ENCODE data around the gene ATP1A3. TPM values are rescaled to one million over a fixed set of nuclear protein-coding genes. Genes with fewer than 3 reads are reported as not detected.

Gene ATP1A3
- 0.33 TPM in 1 of 2 replicates, not detected in the other for total RNA-seq

DNA sequence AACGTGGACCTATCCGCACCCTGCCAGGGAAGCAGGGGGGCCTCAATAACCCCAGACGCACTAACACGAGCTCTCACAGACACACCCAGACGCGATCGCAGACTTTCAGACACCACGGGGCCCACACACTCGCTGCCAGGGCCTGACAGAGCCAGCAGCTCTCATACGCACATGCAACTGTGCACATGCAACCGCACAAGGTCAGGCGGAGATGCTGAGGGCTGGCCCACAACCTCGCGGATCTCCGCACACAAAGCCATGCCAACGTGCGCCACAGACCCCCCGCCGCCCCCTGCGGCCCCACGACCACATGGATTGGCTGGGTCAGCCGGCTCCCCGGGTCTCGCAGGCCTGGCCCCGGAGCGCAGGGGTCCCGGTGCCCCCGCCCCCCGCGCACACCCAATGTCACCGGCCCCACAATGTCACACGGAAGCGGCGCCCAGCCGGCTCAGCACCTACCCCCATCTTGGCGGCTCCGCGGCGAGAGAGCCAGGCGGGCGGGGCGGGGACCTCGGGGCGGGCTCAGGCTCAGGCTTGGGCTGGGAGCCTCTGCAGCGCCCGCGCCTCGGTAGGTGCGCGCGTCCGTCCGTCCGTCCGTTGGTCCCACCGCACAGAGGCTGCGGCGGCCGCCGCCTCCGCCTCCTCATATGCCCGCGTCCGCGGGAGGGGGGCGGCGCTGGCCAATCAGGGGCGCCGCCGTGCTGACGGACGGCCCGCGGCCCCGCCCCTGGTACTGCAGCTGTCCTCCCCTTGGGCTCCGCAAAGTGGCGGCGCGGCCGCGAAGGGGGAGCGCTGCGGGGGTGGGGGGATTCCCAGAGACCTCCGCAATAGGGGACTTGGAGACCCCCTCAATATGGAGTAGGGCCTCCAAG, at the start of gene ATP1A3:
ATP1A3 (minus strand) TSS at position 619 of the 872 bp plus-strand sequence; CDS start at position 465, 154 bp downstream.

DNA sequence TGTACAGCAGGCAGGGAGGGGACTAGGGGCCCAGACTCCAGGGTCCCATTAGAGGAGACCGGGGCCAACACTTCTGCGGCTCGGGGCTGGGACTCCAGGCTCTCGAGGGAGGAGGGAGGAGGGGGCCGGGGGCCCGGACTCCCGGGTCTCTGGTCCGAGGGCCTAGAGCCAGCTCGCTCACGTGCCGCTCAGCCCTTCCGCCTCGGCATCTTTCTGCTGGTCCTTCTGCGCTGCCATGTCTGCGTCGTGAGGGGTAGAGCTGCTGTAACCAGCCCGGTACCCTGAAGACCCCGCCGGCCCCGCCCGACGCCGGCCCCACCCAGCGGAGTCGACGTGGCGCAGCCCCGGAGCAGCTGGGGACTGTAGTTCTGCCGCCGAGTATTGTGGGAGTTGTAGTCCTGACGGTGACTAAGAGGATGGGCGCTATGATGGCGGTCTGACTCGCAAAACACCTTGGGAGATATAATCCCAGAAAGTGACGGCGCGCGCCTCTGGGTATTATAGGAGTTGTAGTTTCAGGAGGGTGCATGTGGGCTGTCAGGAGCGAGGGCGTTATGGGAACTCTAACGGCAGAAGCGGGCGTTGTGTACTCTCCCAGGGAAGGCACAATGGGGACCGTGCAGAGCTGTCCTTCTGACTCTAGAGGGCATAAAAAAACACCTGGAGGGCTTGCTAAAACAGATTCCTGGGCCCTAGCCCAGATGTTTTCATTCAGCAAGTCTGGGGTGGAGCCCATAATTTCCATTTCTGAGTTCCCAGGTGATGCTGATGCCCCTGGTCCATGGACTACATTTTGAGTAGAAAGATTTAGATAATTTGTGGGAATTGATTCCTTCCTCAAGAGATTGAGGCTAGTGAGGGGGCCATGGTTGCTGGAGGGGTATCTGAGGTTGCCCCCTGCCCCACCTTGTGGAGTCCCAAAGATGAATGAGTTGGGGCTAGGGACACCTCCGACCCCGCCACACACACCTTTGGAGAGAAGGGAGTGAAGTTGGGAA, 34.7 kb downstream of the ATP1A3 start, which contains the start of gene RABAC1:
RABAC1 (minus strand) TSS at position 266 of the 998 bp plus-strand sequence; CDS start at position 237, 29 bp downstream.

DNA sequence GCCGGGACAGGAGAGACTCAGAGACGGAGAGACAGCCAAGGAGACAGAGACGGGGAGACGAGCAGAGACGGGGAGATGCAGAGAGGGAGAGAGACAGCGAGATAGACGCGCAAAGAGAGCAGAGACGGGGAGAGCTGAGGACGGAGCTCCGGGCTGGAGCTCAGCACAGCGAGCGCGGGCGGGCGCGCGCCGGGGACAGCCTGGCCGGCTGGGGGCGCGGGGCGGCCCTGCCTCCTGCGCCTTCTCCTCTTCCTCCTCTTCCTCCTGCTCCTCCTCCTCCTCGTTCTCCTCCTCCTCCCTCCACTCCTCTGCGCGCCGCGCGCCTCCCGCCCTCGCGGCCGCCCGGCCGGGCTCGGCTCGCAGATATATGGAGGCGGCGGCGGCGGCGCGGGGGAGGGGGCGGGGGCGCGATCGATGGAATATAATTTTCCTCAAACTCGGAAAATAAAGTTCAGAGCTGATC, 65.8 kb downstream of the ATP1A3 start, which contains the start of gene ERFL:
ERFL (minus strand) TSS at position 229 of the 463 bp plus-strand sequence. CDS start 15,530 bp downstream, outside the sequence.

Other genes starting within 250 kb of the ATP1A3 start
- 25.0 and 35.1 TPM in 2 replicates for gene CEACAM6, start 238.7 kb downstream of the ATP1A3 start, total RNA-seq
- not detected in 2 replicates for gene CEACAM3, start 197.6 kb downstream of the ATP1A3 start, total RNA-seq
- not detected in 2 replicates for gene LYPD4, start 149.5 kb downstream of the ATP1A3 start, total RNA-seq
- not detected in 2 replicates for gene DMRTC2, start 149.2 kb downstream of the ATP1A3 start, total RNA-seq
- gene RPS19, start 134.0 kb downstream of the ATP1A3 start, total RNA-seq, result 2,184 and 2,295 TPM in 2 replicates
- gene CD79A, start 117.0 kb downstream of the ATP1A3 start, total RNA-seq, result not detected in 2 replicates
- 50.2 and 63.1 TPM in 2 replicates for gene ARHGEF1, start 111.0 kb downstream of the ATP1A3 start, total RNA-seq
- 0.07 TPM in 1 of 2 replicates, not detected in the other for gene ERFL, start 65.8 kb downstream of the ATP1A3 start, total RNA-seq
- gene RABAC1, start 34.9 kb downstream of the ATP1A3 start, total RNA-seq, result 166 and 177 TPM in 2 replicates
- 0.21 TPM in 1 of 2 replicates, not detected in the other for gene GRIK5, start 76.0 kb upstream of the ATP1A3 start, total RNA-seq
- gene ZNF574, start 81.9 kb upstream of the ATP1A3 start, total RNA-seq, result 16.1 and 25.2 TPM in 2 replicates
- gene POU2F2, start 138.2 kb upstream of the ATP1A3 start, total RNA-seq, result 1.1 and 1.3 TPM in 2 replicates
- 32.8 and 39.8 TPM in 2 replicates for gene DEDD2, start 223.4 kb upstream of the ATP1A3 start, total RNA-seq
- 5.8 and 8.0 TPM in 2 replicates for gene ZNF526, start 226.1 kb upstream of the ATP1A3 start, total RNA-seq
- 20.6 and 27.2 TPM in 2 replicates for gene GSK3A, start 248.4 kb upstream of the ATP1A3 start, total RNA-seq